Coronary artery (tissue), 2 donors: ENCODE measurements around the gene KRT32.

Experiments
- DNase-seq: peaks from one replicate; pipeline ENCODE4 v3.0.0-alpha.2; 2017; ENCODE audit warnings: low spot score
- H3K27ac ChIP-seq, 2 donors: fragments of 200-600 bp; sonication (generic); one replicate each; pipeline ENCODE4 v1.5.1; 2016 to 2019
- H3K4me3 ChIP-seq: fragments of 200-600 bp; sonication (generic); 2 replicates; pipeline ENCODE4 v1.5.1; 2016; ENCODE audit warnings: mild to moderate bottlenecking, moderate library complexity
- TF ChIP-seq, protein P1 (sequence below): fragments of 200-600 bp; sonication (generic); IDR thresholded peaks from one replicate; pipeline ENCODE4 v1.5.1; 2019; ENCODE audit warnings: antibody characterized with exemption

KRT32 gene

DNA sequence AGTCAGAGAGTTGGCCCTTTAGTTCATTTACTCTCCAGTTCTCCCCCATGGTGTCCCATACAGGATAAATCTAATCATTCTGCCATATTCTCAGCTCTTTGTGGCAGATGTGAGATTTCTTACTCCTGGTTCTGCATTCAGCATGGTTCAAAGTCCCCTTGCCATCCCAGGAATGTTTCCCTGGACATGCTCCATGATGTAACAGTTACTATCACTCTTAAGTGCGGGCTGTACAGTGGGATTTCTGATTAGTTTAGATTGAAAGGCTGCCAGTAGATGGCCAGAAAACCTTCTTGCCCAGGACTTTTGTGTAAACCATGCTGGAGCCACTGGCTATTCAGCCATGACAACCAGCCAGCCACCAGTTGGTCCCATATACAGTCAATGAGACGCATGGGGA lies 53.2 kb downstream of the KRT32 start:
- H3K4me3 ChIP-seq = no peak overlapping the region
- TF ChIP-seq, protein P1, sequence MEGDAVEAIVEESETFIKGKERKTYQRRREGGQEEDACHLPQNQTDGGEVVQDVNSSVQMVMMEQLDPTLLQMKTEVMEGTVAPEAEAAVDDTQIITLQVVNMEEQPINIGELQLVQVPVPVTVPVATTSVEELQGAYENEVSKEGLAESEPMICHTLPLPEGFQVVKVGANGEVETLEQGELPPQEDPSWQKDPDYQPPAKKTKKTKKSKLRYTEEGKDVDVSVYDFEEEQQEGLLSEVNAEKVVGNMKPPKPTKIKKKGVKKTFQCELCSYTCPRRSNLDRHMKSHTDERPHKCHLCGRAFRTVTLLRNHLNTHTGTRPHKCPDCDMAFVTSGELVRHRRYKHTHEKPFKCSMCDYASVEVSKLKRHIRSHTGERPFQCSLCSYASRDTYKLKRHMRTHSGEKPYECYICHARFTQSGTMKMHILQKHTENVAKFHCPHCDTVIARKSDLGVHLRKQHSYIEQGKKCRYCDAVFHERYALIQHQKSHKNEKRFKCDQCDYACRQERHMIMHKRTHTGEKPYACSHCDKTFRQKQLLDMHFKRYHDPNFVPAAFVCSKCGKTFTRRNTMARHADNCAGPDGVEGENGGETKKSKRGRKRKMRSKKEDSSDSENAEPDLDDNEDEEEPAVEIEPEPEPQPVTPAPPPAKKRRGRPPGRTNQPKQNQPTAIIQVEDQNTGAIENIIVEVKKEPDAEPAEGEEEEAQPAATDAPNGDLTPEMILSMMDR = no peak
- DNase-seq = no peak
- H3K27ac ChIP-seq = no peak overlapping the region

DNA sequence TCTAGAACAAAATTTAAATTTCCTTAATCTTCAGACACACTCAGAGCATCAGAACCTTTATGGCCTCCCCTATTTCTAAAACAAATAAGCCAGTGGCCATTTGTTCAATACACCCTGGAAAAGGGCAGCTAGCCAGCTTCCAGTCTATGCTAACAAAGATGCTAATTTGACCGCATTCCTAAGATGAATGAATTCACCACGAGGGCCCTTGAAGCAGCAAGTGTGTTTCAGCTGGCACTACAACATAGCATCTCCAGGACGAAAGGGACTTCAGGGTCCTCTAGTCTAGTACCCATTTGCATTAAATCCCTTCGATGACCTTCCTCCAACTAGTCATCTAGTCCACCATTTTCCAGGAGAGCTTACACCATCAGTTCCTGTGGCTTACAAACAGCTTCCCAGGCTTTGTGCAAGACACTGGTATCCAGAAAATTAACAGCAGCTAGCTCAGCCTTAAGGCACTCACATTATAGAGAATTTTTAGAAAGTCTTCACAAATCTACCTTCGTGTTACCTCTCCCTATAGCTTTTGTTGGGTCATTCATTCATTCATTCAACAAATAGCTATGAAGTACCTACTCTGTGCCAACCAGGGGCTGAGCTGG lies 53.7 kb downstream of the KRT32 start:
- TF ChIP-seq, protein P1 = no peak
- no peak for DNase-seq
- no peak overlapping the region for H3K4me3 ChIP-seq
- no peak overlapping the region for H3K27ac ChIP-seq

DNA sequence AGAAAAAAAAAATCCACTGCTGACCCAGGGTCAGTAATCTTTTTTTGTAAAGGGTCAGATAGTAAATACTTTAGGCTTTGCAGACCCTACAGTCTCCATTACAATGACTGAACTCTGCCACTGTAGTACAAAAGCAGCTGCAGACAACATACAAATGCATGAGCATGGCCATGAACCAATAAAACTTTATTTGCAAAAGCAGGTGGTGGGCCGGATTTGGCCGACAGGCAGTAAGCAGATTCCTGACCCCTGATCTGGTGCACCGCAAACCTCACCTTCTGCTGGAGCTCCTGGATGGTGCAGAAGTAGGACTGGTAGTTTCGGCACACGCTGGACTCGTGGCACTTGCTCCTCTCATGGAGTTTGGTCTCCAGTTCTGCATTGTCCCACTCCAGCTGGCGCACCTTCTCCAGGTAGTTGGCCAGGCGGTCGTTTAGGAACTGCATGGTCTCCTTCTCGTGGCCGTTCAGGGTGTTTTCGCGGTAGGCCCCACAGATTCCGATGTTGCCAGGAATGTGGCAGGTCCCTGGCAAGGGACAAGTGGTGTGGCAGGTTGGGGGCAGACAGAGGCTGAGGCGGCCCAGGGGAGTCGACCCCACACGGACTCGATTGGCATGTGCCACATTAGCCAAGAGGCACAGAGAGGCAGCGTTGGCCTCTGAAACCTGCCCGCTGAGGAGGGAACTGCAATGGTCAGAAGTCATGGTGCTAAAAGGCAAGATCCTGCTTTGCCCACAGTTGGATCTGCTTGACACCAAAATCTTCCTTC lies 55.9 kb downstream of the KRT32 start:
- H3K4me3 ChIP-seq = no peak overlapping the region

More for the DNA sequence above, 55.9 kb downstream of the KRT32 start:
- DNase-seq = no peak
- H3K27ac ChIP-seq = no peak overlapping the region
- TF ChIP-seq, protein P1 = no peak
